ENCODE measurements around the gene DPYSL4.

DNA sequence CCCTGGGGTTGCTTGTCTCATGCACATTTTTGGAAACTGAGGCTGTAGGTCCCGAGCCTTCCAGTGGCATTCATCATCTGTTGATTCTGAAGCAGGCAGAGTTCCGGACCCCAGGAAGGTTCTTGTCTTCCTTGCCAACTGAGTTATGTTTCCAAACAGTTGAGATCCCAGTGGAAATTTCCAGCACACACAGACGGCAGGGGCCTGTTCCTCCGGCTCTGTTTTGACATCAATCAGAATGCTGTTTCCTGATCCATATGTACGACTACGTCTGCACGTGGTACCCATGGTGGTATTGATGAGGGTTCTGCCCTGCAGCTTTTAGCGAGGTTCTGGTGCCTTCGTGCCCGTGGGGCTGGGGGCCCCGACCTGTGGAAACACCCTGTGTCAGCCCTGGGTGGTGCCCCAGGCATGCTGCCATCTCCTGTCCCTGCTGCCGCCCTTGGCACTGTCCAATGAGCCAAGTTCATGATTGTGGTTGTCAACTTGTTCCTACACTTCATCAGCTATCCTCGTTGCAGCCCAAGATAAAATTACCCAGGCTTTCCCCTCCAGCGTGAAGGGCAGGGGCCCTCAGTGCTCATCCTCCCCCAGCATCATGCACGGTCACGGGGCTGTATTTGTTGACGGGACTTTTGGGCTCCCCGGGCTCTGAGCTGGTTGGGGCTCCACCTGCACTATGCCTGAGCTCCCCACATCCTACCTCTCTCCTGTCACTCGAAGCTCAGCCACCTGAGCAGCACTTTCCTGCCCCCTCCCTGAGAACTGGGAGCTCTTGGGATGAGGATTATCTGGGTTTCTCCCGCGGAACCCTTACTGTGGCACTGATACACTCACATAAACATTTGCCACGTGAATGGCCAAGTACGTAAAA lies 7.8 kb upstream of the DPYSL4 start:
- TF ChIP-seq, protein P1, sequence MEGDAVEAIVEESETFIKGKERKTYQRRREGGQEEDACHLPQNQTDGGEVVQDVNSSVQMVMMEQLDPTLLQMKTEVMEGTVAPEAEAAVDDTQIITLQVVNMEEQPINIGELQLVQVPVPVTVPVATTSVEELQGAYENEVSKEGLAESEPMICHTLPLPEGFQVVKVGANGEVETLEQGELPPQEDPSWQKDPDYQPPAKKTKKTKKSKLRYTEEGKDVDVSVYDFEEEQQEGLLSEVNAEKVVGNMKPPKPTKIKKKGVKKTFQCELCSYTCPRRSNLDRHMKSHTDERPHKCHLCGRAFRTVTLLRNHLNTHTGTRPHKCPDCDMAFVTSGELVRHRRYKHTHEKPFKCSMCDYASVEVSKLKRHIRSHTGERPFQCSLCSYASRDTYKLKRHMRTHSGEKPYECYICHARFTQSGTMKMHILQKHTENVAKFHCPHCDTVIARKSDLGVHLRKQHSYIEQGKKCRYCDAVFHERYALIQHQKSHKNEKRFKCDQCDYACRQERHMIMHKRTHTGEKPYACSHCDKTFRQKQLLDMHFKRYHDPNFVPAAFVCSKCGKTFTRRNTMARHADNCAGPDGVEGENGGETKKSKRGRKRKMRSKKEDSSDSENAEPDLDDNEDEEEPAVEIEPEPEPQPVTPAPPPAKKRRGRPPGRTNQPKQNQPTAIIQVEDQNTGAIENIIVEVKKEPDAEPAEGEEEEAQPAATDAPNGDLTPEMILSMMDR (IDR thresholded peaks at IDR 0.05), result no peak
- no peak for TF ChIP-seq POLR2A (IDR thresholded peaks at IDR 0.05)
